Right atrium auricular region (tissue), 2 donors: ENCODE measurements around the gene ERBB4. TPM values are rescaled to one million over a fixed set of nuclear protein-coding genes. Genes with fewer than 3 reads are reported as not detected.

Source experiments
- DNase-seq: peaks from one replicate; pipeline ENCODE4 v3.0.0-alpha.2; 2019; ENCODE audit warnings: low spot score
- H3K27ac ChIP-seq, 2 donors: fragments of 200-600 bp; sonication (generic); 1 replicate in 1 of 2; 2 replicates in 1 of 2; pipeline ENCODE4 v1.5.1; 2016 to 2019
- H3K27me3 ChIP-seq, 2 donors: fragments of 200-600 bp; sonication (generic); one replicate each; pipeline versions ENCODE4 v1.5.1 to v1.6.0; 2017 to 2019
- H3K36me3 ChIP-seq: fragments of 200-600 bp; sonication (generic); one replicate; pipeline ENCODE4 v1.5.1; 2016
- H3K4me1 ChIP-seq, 2 donors: fragments of 200-600 bp; sonication (generic); one replicate each; pipeline versions ENCODE4 v1.5.1 to v1.6.0; 2017 to 2019
- H3K4me3 ChIP-seq, 2 donors: fragments of 200-600 bp; sonication (generic); 1 replicate in 1 of 2; 2 replicates in 1 of 2; pipeline ENCODE4 v1.5.1; 2017 to 2019; ENCODE audit warnings: mild to moderate bottlenecking in 1 of 2, moderate library complexity in 1 of 2
- H3K9me3 ChIP-seq, 2 donors: fragments of 200-600 bp; sonication (generic); one replicate each; pipeline ENCODE4 v1.5.1; 2019
- CTCF ChIP-seq, 2 donors: fragments of 200-600 bp; sonication (generic); IDR thresholded peaks; one replicate each; pipeline ENCODE4 v1.5.1; 2019; ENCODE audit warnings: antibody characterized with exemption in 2 of 2
- microRNA-seq, 2 donors: library from miRNA; unstranded; fragments of <30 nt; microRNA quantifications; one replicate each; pipeline ENCODE4, GENCODE V29; 2016 to 2017; ENCODE audit warnings: borderline number of aligned reads in 2 of 2, borderline replicate concordance in 1 of 2
- total RNA-seq, 2 donors: library from RNA; depleted of rRNA; stranded (reverse); fragments of >200 nt; gene quantifications; one replicate each; pipeline ENCODE4 v1.1.0, GENCODE V29; 2016

Gene ERBB4
- total RNA-seq, 2 donors from 2014 or later, result 12.4 to 22.4 TPM

DNA sequence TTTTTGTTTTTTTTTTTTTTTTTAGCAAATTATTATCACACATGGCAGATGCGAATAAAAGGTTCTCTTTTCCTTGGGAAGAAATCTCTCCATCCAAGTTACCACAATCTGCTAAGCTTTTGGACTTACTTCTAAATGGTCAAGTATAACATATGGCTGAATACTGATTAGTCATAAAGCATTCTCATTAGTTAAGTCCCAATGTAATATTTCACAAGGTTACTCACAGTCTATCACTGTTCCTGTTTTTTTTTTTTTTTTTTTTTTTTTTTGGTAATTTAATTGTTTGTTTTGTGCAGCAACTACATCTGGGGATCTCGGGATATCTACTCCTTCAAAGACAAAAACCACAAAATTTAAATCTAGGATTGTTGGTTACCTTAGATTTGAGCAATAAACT lies 1210.5 kb downstream of the ERBB4 start:
- H3K36me3 ChIP-seq, result no peaks in the 10 kb centered on the region
- peaks cover 0 to 6% of the 10 kb centered on the region in 2 donors for H3K9me3 ChIP-seq
- no peak overlapping the region for H3K4me3 ChIP-seq
- H3K4me1 ChIP-seq, result no peaks in the 10 kb centered on the region
- H3K27me3 ChIP-seq, result no peaks in the 10 kb centered on the region
- H3K27ac ChIP-seq, result no peak overlapping the region
- DNase-seq, result no peak
- no peak for TF ChIP-seq CTCF (IDR thresholded peaks at IDR 0.05)

Small RNA genes lying within 50 kb of the gene (microRNA-seq; reads per million reads assigned to microRNA genes)
- 0 reads per million in 2 donors for gene MIR548F2
